Neuronal stem cell (in vitro differentiated cells): ENCODE results near the gene CTDP1.

Source experiments
- DNase-seq: peaks from one replicate; pipeline ENCODE4 v3.0.0-alpha.2; 2013; ENCODE audit warnings: low spot score
- H2AFZ ChIP-seq: one replicate; pipeline ENCODE4 v1.6.1; 2013; ENCODE audit warnings: mild to moderate bottlenecking, low read length, inconsistent platforms
- H2AK5ac ChIP-seq: 2 replicates; pipeline ENCODE4 v1.6.1; 2013; ENCODE audit warnings: low read depth, mild to moderate bottlenecking, inconsistent platforms, low read length, moderate library complexity, mixed read lengths
- H2BK120ac ChIP-seq: 2 replicates; pipeline ENCODE4 v1.6.1; 2013; ENCODE audit warnings: low read depth, mild to moderate bottlenecking, inconsistent platforms, low read length, moderate library complexity, mixed read lengths
- H2BK12ac ChIP-seq: one replicate; pipeline ENCODE4 v1.6.1; 2013; ENCODE audit warnings: low read length, inconsistent platforms
- H2BK15ac ChIP-seq: 2 replicates; pipeline ENCODE4 v1.6.1; 2013; ENCODE audit warnings: mild to moderate bottlenecking, low read length, inconsistent platforms, mixed read lengths
- H2BK5ac ChIP-seq: one replicate; pipeline ENCODE4 v1.6.1; 2013; ENCODE audit warnings: inconsistent platforms, mild to moderate bottlenecking, low read length, moderate library complexity
- H3K14ac ChIP-seq: one replicate; pipeline ENCODE4 v1.6.1; 2013; ENCODE audit warnings: low read length, inconsistent platforms
- H3K18ac ChIP-seq: 2 replicates; pipeline ENCODE4 v1.6.1; 2013; ENCODE audit warnings: low read length, inconsistent platforms
- H3K23ac ChIP-seq: 2 replicates; pipeline ENCODE4 v1.6.1; 2013; ENCODE audit warnings: low read depth, mild to moderate bottlenecking, mixed read lengths, low read length, inconsistent platforms; ENCODE audit not compliant: poor library complexity
- H3K27ac ChIP-seq: replicated peaks from 3 replicates; pipeline ENCODE4 v1.5.1; 2013; ENCODE audit warnings: low read length, inconsistent platforms
- H3K27me3 ChIP-seq, 3 experiments: 2 replicates each; pipeline ENCODE4 v1.6.1; 2013; ENCODE audit warnings: low read length in 3 of 3, mild to moderate bottlenecking in 2 of 3, inconsistent platforms in 1 of 3, low read depth in 1 of 3, mixed read lengths in 1 of 3, moderate library complexity in 1 of 3; ENCODE audit not compliant: control insufficient read depth in 3 of 3, insufficient read depth in 3 of 3
- H3K36me3 ChIP-seq, 2 donors: replicated peaks in 1 of 2; 2 replicates each; pipeline ENCODE4 v1.6.1; 2013; ENCODE audit warnings: low read length in 2 of 2; ENCODE audit not compliant: control insufficient read depth in 2 of 2, insufficient read depth in 2 of 2
- H3K4ac ChIP-seq: 2 replicates; pipeline ENCODE4 v1.6.1; 2013; ENCODE audit warnings: inconsistent platforms, mild to moderate bottlenecking, low read length, moderate library complexity
- H3K4me1 ChIP-seq, 2 donors: 1 replicate in 1 of 2; 2 replicates in 1 of 2; pipeline ENCODE4 v1.6.1; 2013; ENCODE audit warnings: low read length in 2 of 2, low read depth in 1 of 2; ENCODE audit not compliant: control insufficient read depth in 2 of 2, insufficient read depth in 1 of 2
- H3K4me2 ChIP-seq: one replicate; pipeline ENCODE4 v1.6.1; 2013; ENCODE audit warnings: mild to moderate bottlenecking, low read length, inconsistent platforms; ENCODE audit not compliant: insufficient read depth, poor library complexity, severe bottlenecking
- H3K4me3 ChIP-seq, 2 donors: 2 replicates each; pipeline ENCODE4 v1.5.1; 2013; ENCODE audit warnings: low read length in 2 of 2, mild to moderate bottlenecking in 2 of 2, inconsistent platforms in 1 of 2, moderate library complexity in 1 of 2
- H3K79me1 ChIP-seq: one replicate; pipeline ENCODE4 v1.6.1; 2013; ENCODE audit warnings: low read depth, mild to moderate bottlenecking, inconsistent platforms, low read length, moderate library complexity
- H3K9ac ChIP-seq: one replicate; pipeline ENCODE4 v1.6.1; 2013; ENCODE audit warnings: mild to moderate bottlenecking, low read depth, low read length, inconsistent platforms; ENCODE audit not compliant: poor library complexity
- H3K9me3 ChIP-seq, 2 donors: replicated peaks in 1 of 2; 2 replicates each; pipeline versions ENCODE3 to v1.6.1; 2013; ENCODE audit warnings: low read length in 2 of 2, mild to moderate bottlenecking in 2 of 2, inconsistent platforms in 1 of 2, low read depth in 1 of 2, mixed read lengths in 1 of 2, moderate library complexity in 1 of 2; ENCODE audit not compliant: control insufficient read depth in 2 of 2, insufficient read depth in 1 of 2
- H4K8ac ChIP-seq: one replicate; pipeline ENCODE4 v1.6.1; 2013; ENCODE audit warnings: low read depth, mild to moderate bottlenecking, inconsistent platforms, low read length, moderate library complexity
- H4K91ac ChIP-seq: one replicate; pipeline ENCODE4 v1.6.1; 2013; ENCODE audit warnings: low read length, low read depth, mild to moderate bottlenecking, inconsistent platforms; ENCODE audit not compliant: poor library complexity
- WGBS, 2 donors: extraction: QIAGEN DNeasy Blood & Tissue Kit; methylation state at CpG; one replicate each; pipeline ENCODE4 v1.1.7; 2013; ENCODE audit warnings: missing lambda C conversion rate in 2 of 2, mixed read lengths in 1 of 2; ENCODE audit not compliant: insufficient read length in 2 of 2, insufficient replicate concordance in 1 of 2; ENCODE audit errors: extremely low coverage in 2 of 2; 5-methylcytosine and 5-hydroxymethylcytosine counted together

Gene CTDP1

DNA sequence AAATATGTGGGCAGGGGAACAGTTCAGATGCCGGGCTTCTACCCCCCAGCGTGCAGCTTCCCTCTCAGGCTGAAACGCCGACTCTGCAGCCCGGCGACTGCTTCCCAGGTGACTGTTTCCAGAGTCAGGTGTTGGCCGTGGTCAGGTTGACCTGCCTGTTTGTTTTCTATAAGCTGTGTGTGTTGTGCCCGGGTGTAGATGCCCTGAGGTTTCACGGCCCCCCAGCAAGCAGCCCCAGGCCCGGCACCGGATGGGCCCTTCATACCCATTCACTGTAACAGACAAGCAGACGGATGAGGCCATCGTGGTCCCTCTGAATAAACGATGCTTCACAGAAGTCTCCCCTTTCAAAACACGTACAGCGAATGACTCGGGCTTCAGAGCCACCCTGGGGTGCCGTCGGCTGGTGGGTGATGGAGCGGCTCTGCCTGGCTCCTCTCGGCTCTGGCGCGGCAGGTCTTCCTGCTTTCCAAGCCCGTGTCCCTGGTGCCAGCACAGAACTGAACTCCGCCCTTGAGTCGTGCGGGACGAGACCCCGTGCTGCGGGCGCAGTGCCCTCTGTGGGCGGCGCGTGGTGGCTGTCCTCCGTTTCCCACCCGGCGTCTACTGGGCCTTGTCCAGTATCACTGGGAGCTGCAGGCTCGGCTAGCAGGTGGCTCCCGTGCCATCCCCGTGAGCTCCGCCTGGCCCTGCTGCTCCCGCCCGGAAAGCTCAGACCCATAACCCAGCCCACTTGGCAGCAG lies 103.1 kb downstream of the CTDP1 start:
- Histone ChIP-seq H3K9ac (peak overlapping the region; percentile 39), H2BK15ac (no peak overlapping the region), H3K18ac (peak overlapping the region; percentile 75), H2AFZ (no peak overlapping the region), H3K4me3 (no peak overlapping the region), H3K27me3 (peaks cover 6 to 50% (median 15%) of the 10 kb centered on the region in 3 experiments), H3K27ac (no peak overlapping the region), H3K4me1 (no peaks in the 10 kb centered on the region), H3K36me3 (no peaks in the 10 kb centered on the region), H4K91ac (no peak overlapping the region), H2BK120ac (no peak overlapping the region), H3K4me2 (no peak overlapping the region), H2BK12ac (no peak overlapping the region), H4K8ac (no peak overlapping the region), H3K9me3 (peaks cover 0 to 6% of the 10 kb centered on the region in 2 donors), H2AK5ac (peak overlapping the region; percentile 83), H3K23ac (peak overlapping the region; percentile 34), H3K4ac (no peak overlapping the region), H3K79me1 (no peaks in the 10 kb centered on the region), H3K14ac (no peak overlapping the region), H2BK5ac (no peak overlapping the region)
- DNase-seq, result no peak
- no CpG with 5 or more reads among the region's 43 CpGs for WGBS, 2 donors

DNA sequence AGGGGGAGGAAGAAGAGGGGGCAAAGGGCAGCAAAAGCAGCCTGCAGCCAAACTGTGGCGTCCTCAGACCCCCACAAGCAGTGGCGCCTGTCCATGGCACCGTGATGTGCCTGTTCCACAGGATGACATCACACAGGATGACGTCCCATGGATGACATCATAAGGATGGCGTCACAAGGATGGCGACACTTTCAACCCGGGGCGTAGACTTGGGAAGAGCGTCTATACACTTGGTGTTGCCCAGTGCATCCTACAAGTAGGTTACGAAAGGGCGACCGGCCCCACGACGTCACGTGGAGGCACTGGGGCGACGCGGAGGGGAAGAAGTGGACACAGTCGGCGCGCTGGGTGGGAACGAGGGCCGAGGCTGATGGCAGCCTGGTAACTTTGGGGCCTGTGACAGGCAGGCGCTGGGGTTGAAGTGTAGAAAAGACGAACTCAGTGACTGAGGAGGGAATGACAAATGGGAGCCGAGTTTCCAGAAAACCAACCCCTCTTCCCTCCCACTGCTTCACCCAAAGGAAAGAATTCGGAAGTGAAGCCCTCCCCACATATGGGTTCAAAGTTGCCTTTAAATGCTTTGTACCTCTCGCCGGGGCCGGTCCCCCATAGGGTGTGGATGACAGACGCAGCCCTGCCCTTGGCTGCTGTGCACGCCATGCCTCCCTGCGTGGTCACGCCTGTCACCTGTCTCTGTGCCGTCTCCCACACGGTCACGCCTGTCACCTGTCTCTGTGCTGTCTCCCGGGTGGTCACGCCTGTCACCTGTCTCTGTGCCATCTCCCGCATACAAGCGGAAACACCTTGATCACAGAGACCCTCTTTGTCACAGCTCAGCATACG lies 104.7 kb downstream of the CTDP1 start:
- H3K9me3 ChIP-seq, result peaks cover 4 to 12% of the 10 kb centered on the region in 2 donors

DNA sequence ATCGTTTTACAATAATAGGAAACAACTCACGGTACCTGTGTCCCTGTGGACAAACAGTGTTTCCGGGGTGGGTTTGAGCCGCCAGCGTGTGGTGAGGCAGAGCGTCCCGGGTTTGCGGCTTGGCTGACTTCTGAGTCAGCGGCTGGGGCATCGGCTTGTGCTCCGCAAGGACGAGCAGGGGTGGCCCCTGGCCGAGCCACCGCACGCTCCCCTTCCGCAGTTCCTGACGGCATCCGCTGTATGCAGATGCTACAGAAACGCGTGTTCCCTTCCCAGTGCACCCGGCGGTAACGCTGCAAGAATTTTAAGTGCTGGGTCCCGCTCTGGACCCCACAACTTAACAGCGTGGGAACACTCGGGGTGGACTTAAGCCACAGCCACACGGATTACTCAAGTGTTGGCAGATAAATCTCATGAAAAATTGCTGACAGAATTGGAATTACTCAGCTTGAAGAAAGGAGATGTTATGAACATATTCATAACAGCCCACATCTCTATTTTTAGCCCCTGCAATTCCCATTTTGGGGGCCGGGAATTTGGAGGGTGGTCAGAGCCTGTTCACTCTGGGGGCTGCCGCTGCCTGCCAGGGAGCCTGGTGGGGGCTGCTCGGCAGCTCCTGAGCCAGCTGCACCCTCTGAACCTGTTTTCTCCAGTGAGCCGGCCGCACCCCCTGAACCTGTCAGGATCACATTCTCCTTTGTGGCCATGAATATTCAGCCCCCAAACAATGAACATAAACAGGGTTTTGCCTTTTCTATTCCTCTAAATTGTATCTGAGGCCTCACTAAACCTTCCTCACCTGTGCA lies 105.6 kb downstream of the CTDP1 start:
- no peak overlapping the region for H2BK120ac ChIP-seq
- H3K4me3 ChIP-seq, result no peak overlapping the region
- H3K23ac ChIP-seq, result no peak overlapping the region
- H4K8ac ChIP-seq, result no peak overlapping the region
- no peak overlapping the region for H2BK12ac ChIP-seq
- peaks cover 4 to 12% of the 10 kb centered on the region in 2 donors for H3K9me3 ChIP-seq
- no peak overlapping the region for H4K91ac ChIP-seq
- DNase-seq, result no peak
- H2AFZ ChIP-seq, result no peak overlapping the region
- peaks cover 0 to 4% of the 10 kb centered on the region in 2 donors for H3K36me3 ChIP-seq
- no peak overlapping the region for H3K4me2 ChIP-seq
- no peak overlapping the region for H3K14ac ChIP-seq
- no peak overlapping the region for H2AK5ac ChIP-seq
- no peak overlapping the region for H2BK15ac ChIP-seq
- no peak overlapping the region for H3K4ac ChIP-seq
- H3K18ac ChIP-seq, result no peak overlapping the region
- H2BK5ac ChIP-seq, result no peak overlapping the region
- no peak overlapping the region for H3K27ac ChIP-seq
- H3K9ac ChIP-seq, result no peak overlapping the region
- peaks cover 0 to 3% of the 10 kb centered on the region in 2 donors for H3K4me1 ChIP-seq
- H3K79me1 ChIP-seq, result peaks cover 4% of the 10 kb centered on the region
- H3K27me3 ChIP-seq, result peaks cover 13 to 69% (median 31%) of the 10 kb centered on the region in 3 experiments
- no CpG with 5 or more reads among the region's 32 CpGs for WGBS, 2 donors

More for the DNA sequence above, 104.7 kb downstream of the CTDP1 start:
- Histone ChIP-seq H3K4me1 (peaks cover 0 to 3% of the 10 kb centered on the region in 2 donors), H2BK120ac (no peak overlapping the region), H2BK12ac (peak overlapping the region; percentile 41), H3K4me2 (no peak overlapping the region), H3K27me3 (peaks cover 13 to 64% (median 30%) of the 10 kb centered on the region in 3 experiments), H2BK15ac (peak overlapping the region; percentile 67), H2AFZ (no peak overlapping the region), H2AK5ac (no peak overlapping the region), H3K4ac (peak overlapping the region; percentile 53), H3K27ac (no peak overlapping the region), H3K9ac (no peak overlapping the region), H3K14ac (peak overlapping the region; percentile 94), H3K18ac (peak overlapping the region; percentile 48), H2BK5ac (no peak overlapping the region), H4K91ac (no peak overlapping the region), H3K79me1 (peaks cover 4% of the 10 kb centered on the region), H3K4me3 (no peak overlapping the region), H3K36me3 (peaks cover 0 to 4% of the 10 kb centered on the region in 2 donors), H4K8ac (peak overlapping the region; percentile 43), H3K23ac (peak overlapping the region; percentile 25)
- no peak for DNase-seq
- no CpG with 5 or more reads among the region's 42 CpGs for WGBS, 2 donors
